GM10266 (cell line): Measurements from ENCODE around the gene CIAO3.

ENCODE experiments used
- DNase-seq: peaks from one replicate; pipeline ENCODE4 v3.0.0; 2012; ENCODE audit errors: extremely low spot score
- TF ChIP-seq, protein P1 (sequence below): IDR thresholded peaks from 2 replicates; pipeline ENCODE4 v1.5.1; 2012; ENCODE audit warnings: mild to moderate bottlenecking, low read depth; ENCODE audit not compliant: control insufficient read depth, insufficient read depth; ENCODE audit errors: missing control alignments

CIAO3 gene

DNA sequence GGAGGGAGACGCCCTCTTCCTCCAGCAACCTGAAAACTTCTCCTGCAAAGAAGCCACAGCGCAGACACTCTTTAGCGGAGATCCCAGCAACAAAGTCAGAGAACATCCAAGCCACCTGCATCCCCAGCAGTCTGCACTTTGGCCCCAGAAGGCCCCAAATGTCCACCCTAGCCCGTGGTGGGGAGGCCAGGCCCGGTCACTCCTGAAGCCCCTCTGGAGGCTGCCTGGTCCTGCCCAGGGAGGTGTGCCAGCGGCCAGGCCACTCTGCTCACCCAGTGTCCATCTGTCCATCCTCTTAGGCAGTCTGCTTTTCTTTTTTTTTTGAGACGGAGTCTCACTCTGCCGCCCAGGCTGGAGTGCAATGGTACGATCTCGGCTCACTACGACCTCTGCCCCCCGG, 8.5 kb downstream of the CIAO3 start:
- no peak for DNase-seq
- TF ChIP-seq, protein P1, sequence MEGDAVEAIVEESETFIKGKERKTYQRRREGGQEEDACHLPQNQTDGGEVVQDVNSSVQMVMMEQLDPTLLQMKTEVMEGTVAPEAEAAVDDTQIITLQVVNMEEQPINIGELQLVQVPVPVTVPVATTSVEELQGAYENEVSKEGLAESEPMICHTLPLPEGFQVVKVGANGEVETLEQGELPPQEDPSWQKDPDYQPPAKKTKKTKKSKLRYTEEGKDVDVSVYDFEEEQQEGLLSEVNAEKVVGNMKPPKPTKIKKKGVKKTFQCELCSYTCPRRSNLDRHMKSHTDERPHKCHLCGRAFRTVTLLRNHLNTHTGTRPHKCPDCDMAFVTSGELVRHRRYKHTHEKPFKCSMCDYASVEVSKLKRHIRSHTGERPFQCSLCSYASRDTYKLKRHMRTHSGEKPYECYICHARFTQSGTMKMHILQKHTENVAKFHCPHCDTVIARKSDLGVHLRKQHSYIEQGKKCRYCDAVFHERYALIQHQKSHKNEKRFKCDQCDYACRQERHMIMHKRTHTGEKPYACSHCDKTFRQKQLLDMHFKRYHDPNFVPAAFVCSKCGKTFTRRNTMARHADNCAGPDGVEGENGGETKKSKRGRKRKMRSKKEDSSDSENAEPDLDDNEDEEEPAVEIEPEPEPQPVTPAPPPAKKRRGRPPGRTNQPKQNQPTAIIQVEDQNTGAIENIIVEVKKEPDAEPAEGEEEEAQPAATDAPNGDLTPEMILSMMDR = no peak

DNA sequence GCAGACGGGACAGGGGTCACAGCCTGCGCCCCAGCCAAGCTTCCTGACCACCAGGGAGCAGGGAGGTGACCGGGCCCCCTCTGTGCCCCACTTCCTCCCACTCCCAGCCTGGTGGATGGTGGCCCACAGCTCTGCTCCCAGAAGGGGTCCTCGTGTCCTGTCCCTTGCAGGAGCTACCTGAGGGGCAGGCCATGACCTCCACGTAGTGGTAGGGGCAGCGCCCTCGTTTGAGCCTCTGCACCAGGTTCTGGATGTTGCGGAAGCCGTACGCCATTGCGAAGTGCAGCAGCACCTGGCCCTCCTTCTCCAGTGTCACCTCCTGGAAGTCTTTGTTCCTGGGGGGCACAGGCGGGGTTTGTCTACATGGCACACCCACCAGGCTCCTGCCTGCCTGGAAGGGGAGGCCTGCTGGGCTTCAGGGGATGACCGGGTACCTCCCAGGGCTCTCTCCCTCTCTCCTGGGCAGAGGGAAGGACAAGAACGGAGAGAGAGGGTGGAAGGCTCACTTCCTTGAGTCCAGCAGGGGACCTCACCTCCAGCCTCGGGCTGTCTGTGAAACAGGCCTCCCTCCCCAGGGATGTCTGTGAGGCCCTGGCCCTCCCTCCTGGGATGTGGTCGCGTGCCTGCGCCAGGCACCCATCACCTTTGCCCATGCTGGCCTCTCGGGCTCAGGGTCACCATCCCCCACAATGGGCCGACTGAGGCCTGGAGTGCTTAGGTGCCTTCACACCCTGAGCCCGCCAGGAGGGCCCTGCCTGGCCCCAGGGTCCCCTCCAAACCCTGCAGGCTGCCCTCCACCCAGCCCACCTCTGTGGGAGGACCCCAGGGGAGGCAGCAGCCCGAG, 9.9 kb downstream of the CIAO3 start:
- no peak for DNase-seq

DNA sequence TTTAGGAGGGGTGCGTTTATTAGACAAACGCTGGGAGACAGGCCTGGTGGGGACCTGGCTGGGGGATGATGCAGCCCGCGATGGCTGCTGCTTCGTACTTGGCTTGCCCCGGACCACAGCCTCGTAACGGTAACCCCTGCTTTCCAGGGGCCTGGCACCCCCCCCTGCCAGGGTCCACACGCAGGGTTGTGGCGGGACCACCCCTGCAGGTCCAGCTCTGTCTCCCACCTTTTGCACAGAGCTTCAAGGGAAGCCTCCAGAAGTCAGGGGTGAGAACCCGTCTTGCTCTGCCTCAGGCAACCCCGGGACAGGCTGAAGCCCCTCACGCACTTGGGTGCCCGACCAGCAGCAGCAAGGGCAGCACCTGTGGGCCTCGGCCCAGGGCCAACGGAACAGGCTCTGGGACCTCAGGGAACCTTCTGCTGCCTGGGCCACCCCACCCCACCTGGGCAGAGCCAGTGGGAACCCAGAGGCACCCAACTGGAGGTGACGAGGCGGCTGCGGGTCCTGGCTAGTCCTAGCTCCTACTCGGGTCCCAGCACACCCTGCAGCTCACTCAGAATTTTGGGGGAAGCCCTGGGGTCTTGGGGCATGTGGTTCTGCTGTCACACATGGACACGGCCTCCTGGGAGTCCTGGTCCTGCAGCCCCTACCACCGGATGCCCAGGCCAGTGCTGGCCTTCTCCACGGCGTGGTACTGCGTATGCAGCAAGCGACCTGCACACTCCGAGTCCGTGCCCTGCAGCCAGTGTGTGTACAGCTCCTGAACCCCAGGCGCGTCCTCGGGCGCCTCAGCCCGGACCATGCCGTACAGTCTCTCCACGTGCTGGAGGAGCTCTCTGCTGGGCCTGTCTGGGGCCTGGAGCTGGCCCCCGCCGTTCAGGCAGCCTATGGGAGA, 10.8 kb downstream of the CIAO3 start:
- TF ChIP-seq, protein P1 = no peak
- DNase-seq = no peak

More for the DNA sequence above, 9.9 kb downstream of the CIAO3 start:
- TF ChIP-seq, protein P1 = no peak

DNA sequence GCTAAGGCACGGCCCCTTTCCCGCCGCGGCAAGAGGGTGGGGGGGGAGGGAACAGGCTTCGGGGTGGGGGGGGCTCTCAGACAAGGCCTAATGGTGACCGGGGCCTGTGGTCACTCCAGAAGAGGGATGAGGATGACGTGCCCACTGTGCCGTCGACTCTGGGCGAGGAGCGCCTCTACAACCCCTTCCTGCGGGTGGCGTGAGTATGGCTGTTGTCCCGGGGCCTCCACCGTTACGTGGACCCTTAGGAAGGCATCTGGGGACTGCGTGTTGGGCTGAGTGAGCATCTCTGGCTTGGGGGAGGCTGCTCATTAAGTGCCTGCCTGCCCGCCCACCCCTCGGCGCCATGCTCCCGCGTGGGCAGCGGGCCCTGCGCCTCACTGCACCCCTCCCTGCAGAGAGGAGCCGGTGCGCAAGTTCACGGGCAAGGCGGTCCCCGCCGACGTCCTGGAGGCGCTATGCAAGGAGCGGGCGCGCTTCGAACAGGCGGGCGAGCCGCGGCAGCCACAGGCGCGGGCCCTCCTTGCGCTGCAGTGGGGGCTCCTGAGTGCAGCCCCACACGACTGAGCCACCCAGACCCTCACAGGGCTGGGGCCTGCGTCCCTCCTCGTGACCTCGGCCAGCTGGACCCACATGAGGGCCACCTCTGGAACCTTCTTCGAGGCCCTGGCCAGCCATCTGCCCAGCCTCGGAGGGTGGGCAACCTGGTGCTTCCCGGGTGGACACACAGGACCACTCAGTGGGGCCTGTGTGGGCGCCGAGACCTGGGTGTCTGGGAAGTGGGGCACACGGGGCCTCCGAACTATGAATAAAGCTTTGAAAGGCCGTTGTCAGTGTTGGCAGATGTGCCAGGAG, 11.7 kb downstream of the CIAO3 start:
- no peak for DNase-seq
- TF ChIP-seq, protein P1 = no peak

DNA sequence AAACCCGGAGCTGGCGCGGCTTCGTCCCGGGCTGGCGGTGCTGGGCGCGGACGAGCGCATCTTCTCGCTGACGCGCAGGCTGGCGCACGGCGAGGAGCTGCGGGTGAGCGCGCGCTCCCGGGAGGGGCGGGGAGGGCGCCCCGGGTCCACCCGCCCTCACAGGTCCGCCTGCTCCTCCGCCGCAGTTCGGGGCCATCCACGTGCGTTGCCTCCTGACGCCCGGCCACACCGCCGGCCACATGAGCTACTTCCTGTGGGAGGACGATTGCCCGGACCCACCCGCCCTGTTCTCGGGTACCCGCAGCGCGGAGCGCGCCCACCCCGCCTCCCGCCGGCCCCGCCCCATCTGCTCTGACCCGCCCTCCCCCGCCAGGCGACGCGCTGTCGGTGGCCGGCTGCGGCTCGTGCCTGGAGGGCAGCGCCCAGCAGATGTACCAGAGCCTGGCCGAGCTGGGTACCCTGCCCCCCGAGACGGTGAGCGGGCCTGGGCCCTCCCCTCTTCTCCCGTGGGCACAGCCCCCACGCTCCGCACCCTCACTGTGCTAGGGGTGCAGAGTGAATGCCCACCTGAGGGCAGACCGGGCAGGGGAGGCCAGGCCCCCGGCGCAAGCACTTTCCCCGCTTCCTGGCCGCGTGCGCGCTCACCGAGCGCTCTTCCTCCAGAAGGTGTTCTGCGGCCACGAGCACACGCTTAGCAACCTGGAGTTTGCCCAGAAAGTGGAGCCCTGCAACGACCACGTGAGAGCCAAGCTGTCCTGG, 12.5 kb downstream of the CIAO3 start:
- DNase-seq = peak; percentile 93
- TF ChIP-seq, protein P1 = no peak

DNA sequence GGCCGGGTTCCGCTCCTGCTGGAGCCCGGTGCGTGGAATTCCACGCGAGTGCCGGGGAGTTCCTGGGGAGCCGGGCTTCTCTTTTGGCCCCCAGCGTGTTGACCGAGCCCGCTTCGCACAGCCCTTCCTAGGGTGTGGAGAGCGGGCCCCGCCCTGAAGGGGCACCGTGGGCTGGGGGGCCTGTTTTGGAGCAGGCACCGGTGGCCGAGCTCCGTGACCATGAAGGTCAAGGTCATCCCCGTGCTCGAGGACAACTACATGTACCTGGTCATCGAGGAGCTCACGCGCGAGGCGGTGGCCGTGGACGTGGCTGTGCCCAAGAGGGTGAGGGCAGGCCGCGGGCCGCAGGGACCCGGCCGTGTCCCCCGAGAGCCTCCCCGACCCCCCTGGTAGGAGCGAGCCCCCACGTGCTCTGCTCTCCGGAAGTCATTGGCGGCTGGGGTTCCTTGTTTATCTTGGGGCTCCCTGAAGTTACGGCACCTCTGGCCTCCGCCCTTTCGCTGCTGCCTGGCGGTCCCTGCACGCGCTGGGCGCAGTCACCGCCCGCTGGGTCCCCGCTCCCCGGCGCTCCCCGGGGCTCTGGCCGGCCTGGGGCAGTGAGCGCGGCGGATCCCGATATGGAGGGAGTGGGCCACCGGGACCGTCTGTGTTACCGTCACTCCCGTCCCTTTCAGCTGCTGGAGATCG, 13.4 kb downstream of the CIAO3 start:
- DNase-seq = peak; percentile 78
- TF ChIP-seq, protein P1 = no peak
